BLaER1 (cell line): ENCODE results near the gene RRP8.

Source experiments
- H3K27ac ChIP-seq: shearing (Covaris generic); formaldehyde crosslinking; 2 replicates; pipeline ENCODE4 v1.8.1; 2022
- H3K27me3 ChIP-seq: shearing (Covaris generic); formaldehyde crosslinking; 2 replicates; pipeline ENCODE4 v1.8.1; 2022
- H3K36me3 ChIP-seq: shearing (Covaris generic); formaldehyde crosslinking; 2 replicates; pipeline ENCODE4 v1.8.1; 2022
- H3K4me1 ChIP-seq: shearing (Covaris generic); formaldehyde crosslinking; 2 replicates; pipeline ENCODE4 v1.8.1; 2022
- H3K4me2 ChIP-seq: shearing (Covaris generic); formaldehyde crosslinking; 2 replicates; pipeline ENCODE4 v1.8.1; 2022
- H3K4me3 ChIP-seq: shearing (Covaris generic); formaldehyde crosslinking; 2 replicates; pipeline ENCODE4 v1.8.1; 2022
- H3K9ac ChIP-seq: shearing (Covaris generic); formaldehyde crosslinking; 2 replicates; pipeline ENCODE4 v1.8.1; 2022
- H3K9me3 ChIP-seq: shearing (Covaris generic); formaldehyde crosslinking; 2 replicates; pipeline ENCODE4 v1.8.1; 2022
- H4K20me1 ChIP-seq: shearing (Covaris generic); formaldehyde crosslinking; 2 replicates; pipeline ENCODE4 v1.8.1; 2022
- Cebpa-rat ChIP-seq: shearing (Covaris generic); IDR thresholded peaks from 2 replicates; pipeline ENCODE4 v1.8.1; 2022

RRP8 gene

GRCh38 chr11:6626971-6627761, 23.8 kb upstream of the RRP8 start:
- Histone ChIP-seq H4K20me1 (no peaks in the 10 kb centered on the region), H3K4me2 (no peak overlapping the region), H3K9me3 (no peaks in the 10 kb centered on the region), H3K36me3 (peaks cover 97% of the 10 kb centered on the region), H3K9ac (no peak overlapping the region), H3K4me3 (no peak overlapping the region), H3K4me1 (peaks cover 8% of the 10 kb centered on the region), H3K27ac (no peak overlapping the region), H3K27me3 (no peaks in the 10 kb centered on the region)
- no peak for TF ChIP-seq Cebpa-rat

DNA sequence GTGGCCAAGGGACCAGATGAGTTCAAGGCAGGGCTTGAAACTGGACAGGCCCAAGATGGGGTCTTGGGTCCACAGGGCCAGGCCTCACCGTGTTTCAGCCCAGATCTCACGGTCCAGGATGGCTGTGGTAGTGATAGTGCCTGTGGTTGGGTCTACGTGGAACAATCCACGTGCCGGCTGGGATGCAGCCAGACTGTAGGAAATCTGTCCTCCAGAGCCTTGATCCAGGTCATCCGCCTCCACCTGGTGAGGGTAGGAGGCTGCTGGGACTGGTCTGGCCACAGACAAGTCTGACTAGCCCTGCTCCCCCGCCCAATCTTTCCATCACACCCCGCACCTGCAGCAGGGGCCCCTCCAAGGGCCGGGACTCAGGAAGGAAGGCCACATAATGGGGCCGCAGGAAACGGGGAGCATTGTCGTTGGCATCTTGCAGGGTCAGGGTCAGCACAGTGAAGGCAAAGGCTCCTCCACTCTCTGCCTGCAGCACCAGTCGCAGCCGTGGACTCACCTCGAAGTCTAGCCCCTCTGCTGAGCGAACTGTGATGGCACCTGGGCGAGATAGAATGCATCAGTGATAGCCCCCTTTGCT, 22.5 kb upstream of the RRP8 start:
- Histone ChIP-seq H3K36me3 (peaks cover 84% of the 10 kb centered on the region), H3K4me1 (peaks cover 16% of the 10 kb centered on the region), H3K9ac (no peak overlapping the region), H3K9me3 (no peaks in the 10 kb centered on the region), H3K27ac (no peak overlapping the region), H3K27me3 (no peaks in the 10 kb centered on the region), H4K20me1 (no peaks in the 10 kb centered on the region), H3K4me2 (no peak overlapping the region), H3K4me3 (no peak overlapping the region)
- no peak for TF ChIP-seq Cebpa-rat

- Histone ChIP-seq H3K27ac (no peak overlapping the region), H3K27me3 (no peaks in the 10 kb centered on the region), H3K9ac (no peak overlapping the region), H3K36me3 (peaks cover 78% of the 10 kb centered on the region), H3K9me3 (no peaks in the 10 kb centered on the region), H3K4me3 (no peak overlapping the region), H3K4me1 (peaks cover 16% of the 10 kb centered on the region), H3K4me2 (no peak overlapping the region), H4K20me1 (no peaks in the 10 kb centered on the region)
- TF ChIP-seq Cebpa-rat, result no peak
These were observed 21.9 kb upstream of the RRP8 start for GRCh38 chr11:6625156-6625831.

DNA sequence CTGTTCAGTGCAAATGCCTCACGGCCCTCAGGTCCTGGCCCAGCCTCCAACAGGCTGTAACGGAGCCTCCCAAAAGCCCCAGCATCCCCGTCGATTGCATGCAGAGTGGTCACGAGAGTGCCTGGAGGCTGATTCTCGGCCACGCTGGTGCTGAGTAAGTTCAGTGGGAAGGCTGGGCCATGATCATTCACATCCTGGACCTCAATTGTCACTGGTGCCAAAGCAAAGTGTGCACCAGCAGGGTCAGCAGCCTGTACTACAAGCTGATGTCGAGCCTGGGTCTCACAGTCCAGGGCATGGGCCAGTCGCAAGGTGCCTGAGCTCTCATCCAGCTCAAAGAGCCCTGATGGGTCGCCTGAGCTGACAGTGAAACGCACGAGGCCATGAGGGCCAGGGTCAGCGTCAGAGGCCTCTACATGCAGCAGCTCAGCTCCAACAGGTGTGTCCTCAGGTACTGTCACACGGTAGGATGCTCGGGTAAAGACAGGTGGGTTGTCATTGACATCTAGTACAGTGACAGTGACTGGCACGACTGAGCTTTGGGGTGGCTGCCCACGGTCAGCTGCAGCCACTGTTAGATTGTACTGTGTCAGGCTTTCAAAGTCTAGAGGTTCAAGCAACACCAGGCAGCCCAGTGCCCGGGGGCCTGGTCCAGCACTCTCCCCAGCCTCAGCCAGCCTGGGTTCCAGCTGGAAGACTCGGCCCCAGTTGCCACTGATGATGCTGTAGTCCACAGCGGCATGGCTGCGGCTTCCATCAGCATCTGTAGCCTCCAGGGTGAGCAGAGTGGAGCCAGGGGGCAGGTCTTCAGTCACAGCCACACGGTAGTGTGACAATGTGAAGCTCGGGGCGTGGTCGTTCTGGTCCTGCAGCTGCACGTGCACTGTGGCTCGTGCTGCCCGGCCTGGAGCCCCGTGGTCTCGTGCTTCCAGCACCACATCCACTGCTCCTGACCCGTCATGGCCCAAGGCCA, 20.3 kb upstream of the RRP8 start:
- Histone ChIP-seq H3K27ac (no peak overlapping the region), H3K4me3 (no peak overlapping the region), H3K9me3 (no peaks in the 10 kb centered on the region), H3K36me3 (peaks cover 62% of the 10 kb centered on the region), H3K4me1 (peaks cover 26% of the 10 kb centered on the region), H3K9ac (no peak overlapping the region), H3K4me2 (no peak overlapping the region), H4K20me1 (no peaks in the 10 kb centered on the region), H3K27me3 (no peaks in the 10 kb centered on the region)
- TF ChIP-seq Cebpa-rat, result no peak

DNA sequence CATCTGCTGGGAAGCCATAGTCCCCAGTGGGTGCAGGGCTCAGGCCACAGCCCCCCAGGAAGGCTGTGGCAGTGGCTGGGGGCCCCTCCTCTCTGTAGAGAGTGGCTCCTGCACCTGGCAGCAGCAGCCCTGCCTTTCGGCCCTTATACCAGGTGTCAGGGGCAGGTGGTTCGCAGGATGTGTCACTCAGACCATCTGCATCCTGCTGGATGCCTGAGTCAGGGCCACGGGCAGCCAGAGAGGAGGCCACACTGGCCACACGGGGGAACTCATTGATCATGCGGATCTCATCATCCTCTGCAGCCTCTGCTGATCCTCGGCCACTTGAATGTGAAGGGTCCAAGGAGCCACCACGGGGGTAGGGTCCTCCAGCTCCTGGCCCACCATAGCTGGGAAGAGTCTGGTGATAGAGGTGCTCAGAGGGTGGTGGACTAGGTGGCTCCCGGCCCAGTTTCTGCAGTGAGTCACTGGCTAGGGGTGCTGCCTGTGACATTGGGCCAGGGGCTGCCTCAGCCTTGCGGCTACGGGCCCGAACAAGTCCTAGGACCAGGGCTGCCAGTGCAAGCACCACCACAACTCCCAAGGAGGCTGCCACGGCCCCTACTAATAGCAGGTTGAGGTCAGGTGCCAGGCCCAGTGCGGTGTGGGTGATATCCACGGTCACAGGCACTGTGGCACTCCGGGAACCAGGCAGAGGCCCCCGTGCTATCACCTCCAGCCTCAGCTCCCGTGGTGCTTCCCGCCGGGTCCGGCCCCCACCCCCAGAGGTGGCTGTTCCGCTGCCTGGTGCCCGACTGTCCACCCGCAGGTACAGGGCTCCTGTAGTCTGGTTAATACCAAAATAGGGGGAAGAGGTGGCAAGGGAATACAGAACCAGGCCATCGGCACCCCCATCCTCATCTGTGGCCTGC, 19.1 kb upstream of the RRP8 start:
- TF ChIP-seq Cebpa-rat, result no peak
- Histone ChIP-seq H3K9ac (no peak overlapping the region), H3K4me3 (no peak overlapping the region), H3K27ac (peak overlapping the region; percentile 20; the same call in 1 of the 2 replicates), H3K36me3 (peaks cover 52% of the 10 kb centered on the region), H3K9me3 (no peaks in the 10 kb centered on the region), H3K4me1 (peaks cover 37% of the 10 kb centered on the region), H3K4me2 (peak overlapping the region; percentile 28), H4K20me1 (no peaks in the 10 kb centered on the region), H3K27me3 (no peaks in the 10 kb centered on the region)

DNA sequence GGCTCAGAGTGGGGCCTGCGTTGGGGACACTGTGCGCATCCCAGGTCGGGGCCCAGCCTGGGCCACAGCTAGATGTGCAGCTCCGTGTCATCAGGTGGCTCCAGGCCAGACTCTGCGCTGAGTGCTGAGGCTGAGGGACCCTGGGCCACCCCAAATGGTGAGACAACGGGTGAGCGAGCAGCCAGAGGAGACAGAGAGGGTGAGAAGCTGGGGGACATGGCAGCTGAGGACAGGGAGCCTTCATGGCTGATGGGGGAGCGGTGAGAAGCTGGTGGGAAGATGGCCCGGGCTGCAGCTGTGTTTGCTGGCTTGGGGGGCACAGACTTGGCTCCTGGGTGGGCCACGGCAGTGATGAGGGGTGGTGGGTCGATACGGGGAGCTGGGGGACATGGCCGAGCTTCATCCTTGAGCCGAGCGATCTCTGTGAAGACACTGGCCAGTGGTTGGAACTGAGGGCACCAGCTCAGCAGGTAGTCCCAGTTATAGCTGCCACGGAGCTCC, 18.3 kb upstream of the RRP8 start:
- H3K4me2 ChIP-seq, result peak overlapping the region; percentile 28
- no peaks in the 10 kb centered on the region for H3K9me3 ChIP-seq
- H3K36me3 ChIP-seq, result peaks cover 49% of the 10 kb centered on the region
- peaks cover 40% of the 10 kb centered on the region for H3K4me1 ChIP-seq
- H3K27ac ChIP-seq, result no peak overlapping the region
- H3K27me3 ChIP-seq, result no peaks in the 10 kb centered on the region
- H3K4me3 ChIP-seq, result no peak overlapping the region
- H3K9ac ChIP-seq, result no peak overlapping the region
- no peak for TF ChIP-seq Cebpa-rat
- no peaks in the 10 kb centered on the region for H4K20me1 ChIP-seq

DNA sequence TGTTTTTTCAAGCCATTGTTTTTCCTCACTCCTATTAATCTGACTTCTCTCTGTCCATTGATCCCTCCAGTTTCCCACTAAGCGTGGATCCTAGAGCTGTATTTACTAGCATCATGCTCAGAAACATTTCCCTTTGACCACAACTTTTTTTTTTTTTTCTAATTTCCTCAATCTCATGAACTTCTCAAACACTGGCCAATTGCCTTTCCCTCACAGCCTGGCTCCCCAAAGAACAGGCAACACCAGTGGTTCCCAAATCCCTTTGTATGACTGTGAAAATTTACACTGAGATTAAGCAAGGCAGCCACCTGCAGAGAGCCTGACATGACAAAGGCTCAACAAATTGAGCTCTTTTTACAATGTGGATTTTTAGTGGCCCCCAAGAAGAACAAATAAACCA, 17.2 kb upstream of the RRP8 start:
- H3K36me3 ChIP-seq, result peaks cover 49% of the 10 kb centered on the region
- H3K27ac ChIP-seq, result no peak overlapping the region
- H3K4me1 ChIP-seq, result peaks cover 40% of the 10 kb centered on the region
- no peak overlapping the region for H3K4me2 ChIP-seq
- TF ChIP-seq Cebpa-rat, result no peak
- no peaks in the 10 kb centered on the region for H3K9me3 ChIP-seq
- no peak overlapping the region for H3K4me3 ChIP-seq
- H3K27me3 ChIP-seq, result no peaks in the 10 kb centered on the region
- H4K20me1 ChIP-seq, result no peaks in the 10 kb centered on the region
- no peak overlapping the region for H3K9ac ChIP-seq

DNA sequence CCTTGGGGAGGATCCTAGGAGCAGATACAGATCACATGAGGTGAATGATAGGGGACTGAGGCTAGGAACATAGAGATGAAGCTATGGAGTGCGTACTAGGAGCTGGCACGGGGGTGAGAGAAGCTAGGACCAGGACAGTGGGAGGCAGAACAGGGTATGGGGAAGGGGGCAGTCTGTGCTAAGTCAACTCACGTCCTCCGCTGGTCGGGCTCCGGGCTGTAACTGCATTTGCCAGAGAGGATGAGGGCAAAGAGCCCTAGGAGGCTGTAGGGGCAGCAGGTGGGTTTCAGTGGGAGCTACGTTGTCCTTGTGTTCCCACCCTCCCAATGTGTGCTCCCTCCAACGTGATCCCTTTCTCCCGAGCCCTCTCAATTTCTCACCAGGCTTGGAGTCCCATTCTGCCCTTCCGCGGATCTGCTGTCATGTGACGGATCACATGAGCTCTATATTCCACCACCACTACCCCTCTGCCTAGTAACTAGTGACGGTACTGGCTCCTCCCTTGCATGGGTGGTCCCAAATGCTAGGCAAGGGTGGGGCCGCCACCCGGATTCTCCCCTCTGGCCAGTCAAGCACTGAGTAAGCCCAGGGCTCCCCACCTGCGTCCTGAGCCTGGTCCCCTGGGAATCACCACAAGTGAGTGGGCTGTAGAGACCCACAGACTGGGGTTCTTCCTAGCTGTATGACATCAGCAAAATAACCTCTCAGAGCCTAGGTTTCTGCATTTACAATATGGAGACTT, 15.8 kb upstream of the RRP8 start, which contains the start of gene TPP1:
TSS of gene TPP1 (minus strand) at position 419 of the 742 bp plus-strand sequence. CDS start at position 397, 22 bp downstream.
- Histone ChIP-seq H3K36me3 (peaks cover 49% of the 10 kb centered on the region), H4K20me1 (no peaks in the 10 kb centered on the region), H3K9me3 (no peaks in the 10 kb centered on the region), H3K4me1 (peaks cover 40% of the 10 kb centered on the region), H3K4me3 (peak within 1 kb of the TSS; percentile 81), H3K4me2 (peak within 1 kb of the TSS; percentile 98), H3K27ac (peak within 1 kb of the TSS; percentile 84), H3K9ac (peak within 1 kb of the TSS; percentile 90), H3K27me3 (no peaks in the 10 kb centered on the region)
- no peak for TF ChIP-seq Cebpa-rat
